Body of pancreas (tissue), 4 donors: ENCODE data around the gene LRCH4. TPM values are rescaled to one million over a fixed set of nuclear protein-coding genes. Genes with fewer than 3 reads are reported as not detected.

ENCODE experiments used
- ATAC-seq: fragments of 150-250 bp; one replicate; pipeline ENCODE4 v1.9.1; 2016
- DNase-seq, 4 donors: peaks; one replicate each; pipeline ENCODE4 v3.0.0-alpha.2; 2019
- H3K27ac ChIP-seq, 4 donors: fragments of 200-600 bp; sonication (generic); 1 replicate in 3 of 4; 2 replicates in 1 of 4; pipeline versions ENCODE4 v1.5.1 to v1.6.1; 2016 to 2019; ENCODE audit warnings: mild to moderate bottlenecking in 1 of 4, mixed read lengths in 1 of 4, moderate library complexity in 1 of 4
- H3K27me3 ChIP-seq, 2 donors: fragments of 200-600 bp; sonication (generic); one replicate each; pipeline ENCODE4 v1.6.0; 2016; ENCODE audit warnings: mild to moderate bottlenecking in 1 of 2
- H3K36me3 ChIP-seq, 2 donors: fragments of 200-600 bp; sonication (generic); replicated peaks in 1 of 2; 2 replicates each; pipeline ENCODE4 v1.5.1; 2016; ENCODE audit warnings: low read depth in 2 of 2; ENCODE audit not compliant: insufficient read depth in 1 of 2
- H3K4me1 ChIP-seq: fragments of 200-600 bp; sonication (generic); one replicate; pipeline ENCODE4 v1.6.0; 2016
- H3K4me3 ChIP-seq, 2 donors: fragments of 200-600 bp; sonication (generic); 1 replicate in 1 of 2; 2 replicates in 1 of 2; pipeline ENCODE4 v1.5.1; 2016 to 2019
- H3K9me3 ChIP-seq, 3 donors: fragments of 200-600 bp; sonication (generic); 1 replicate in 2 of 3; 2 replicates in 1 of 3; pipeline ENCODE4 v1.5.1; 2016
- POLR2A ChIP-seq, 3 donors: fragments of 450-650 bp; IDR thresholded peaks; one replicate each; pipeline ENCODE4 v1.6.1; 2016; ENCODE audit warnings: antibody characterized with exemption in 3 of 3, mild to moderate bottlenecking in 2 of 3
- WGBS, 2 donors: methylation state at CpG; one replicate each; pipeline ENCODE4 v1.1.5; 2017; 5-methylcytosine and 5-hydroxymethylcytosine counted together
- intact Hi-C: fragments of 100-400 bp; cut with DNase I; formaldehyde crosslinking; loops from one replicate; pipeline ENCODE4 v1.15.1; 2023
- total RNA-seq, 2 donors: library from RNA; depleted of rRNA; stranded (reverse); fragments of >200 nt; gene quantifications; one replicate each; pipeline ENCODE4 v1.1.0, GENCODE V29; 2016
- TF ChIP-seq, protein P1 (sequence below), 7 experiments: fragments of 450-650 bp in 4 of 7; fragments of 200-600 bp in 3 of 7; sonication (generic) in 3 of 7; IDR thresholded peaks; one replicate each; pipeline ENCODE4 v1.5.1; 2016 to 2019; ENCODE audit warnings: antibody characterized with exemption in 7 of 7

The LRCH4 gene
- total RNA-seq, 2 donors from 2014 or later: 25.4 to 121 TPM

DNA sequence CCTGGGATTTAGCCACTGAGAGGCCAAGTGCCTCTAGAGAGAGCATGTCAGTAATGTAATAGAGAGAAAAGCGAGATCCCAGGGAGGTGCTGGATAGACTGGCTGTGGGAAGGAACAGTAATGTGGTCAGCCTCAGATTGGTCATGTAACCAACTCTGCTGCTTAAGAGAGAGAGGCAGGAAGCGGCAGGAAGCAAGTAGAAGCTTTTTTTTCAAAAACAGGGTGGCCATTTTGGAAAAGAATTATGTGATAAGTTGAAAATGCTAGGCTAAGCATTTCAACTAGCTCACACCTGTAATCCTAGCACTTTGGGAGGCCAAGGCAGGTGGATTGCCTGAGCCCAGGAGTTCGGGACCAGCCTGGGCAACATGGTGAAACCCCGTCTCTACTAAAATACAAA, 12.5 kb upstream of the LRCH4 start:
- DNase-seq (no peak), ATAC-seq (no peak)
- Histone ChIP-seq H3K36me3 (no peaks in the 10 kb centered on the region), H3K27me3 (no peaks in the 10 kb centered on the region), H3K4me3 (no peak overlapping the region), H3K4me1 (peaks cover 4% of the 10 kb centered on the region), H3K9me3 (no peaks in the 10 kb centered on the region), H3K27ac (no peak overlapping the region)
- intact Hi-C loops: no loop called here
- TF ChIP-seq POLR2A (IDR thresholded peaks at IDR 0.05): no peak
- WGBS, 2 donors: 82 to 84% methylated on average over 4 of the region's 4 CpGs

DNA sequence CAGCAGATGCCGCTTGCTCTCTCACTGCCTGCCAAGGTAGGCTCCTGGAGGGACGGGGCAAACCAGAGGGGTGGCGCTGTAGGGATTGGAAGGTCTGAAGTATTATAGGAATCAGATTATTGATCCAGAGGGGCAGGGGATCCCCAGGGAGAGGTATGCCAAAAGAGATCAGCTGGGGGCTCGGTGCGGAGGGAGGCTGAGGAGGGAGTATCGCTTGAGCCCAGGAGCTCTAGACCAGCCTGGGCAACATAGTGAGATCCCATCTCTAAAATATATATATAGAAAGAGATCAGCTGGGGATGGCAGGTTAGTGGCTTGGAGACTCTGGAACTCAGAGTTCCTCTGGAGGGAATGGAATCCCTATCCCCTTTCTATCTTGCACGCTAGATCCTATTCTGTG, 9.3 kb upstream of the LRCH4 start:
- Histone ChIP-seq H3K4me1 (no peaks in the 10 kb centered on the region), H3K27me3 (no peaks in the 10 kb centered on the region), H3K27ac (no peak overlapping the region), H3K36me3 (no peaks in the 10 kb centered on the region), H3K9me3 (no peaks in the 10 kb centered on the region), H3K4me3 (no peak overlapping the region)
- DNase-seq (no peak), ATAC-seq (no peak)
- intact Hi-C loops: no loop called here
- TF ChIP-seq, protein P1, sequence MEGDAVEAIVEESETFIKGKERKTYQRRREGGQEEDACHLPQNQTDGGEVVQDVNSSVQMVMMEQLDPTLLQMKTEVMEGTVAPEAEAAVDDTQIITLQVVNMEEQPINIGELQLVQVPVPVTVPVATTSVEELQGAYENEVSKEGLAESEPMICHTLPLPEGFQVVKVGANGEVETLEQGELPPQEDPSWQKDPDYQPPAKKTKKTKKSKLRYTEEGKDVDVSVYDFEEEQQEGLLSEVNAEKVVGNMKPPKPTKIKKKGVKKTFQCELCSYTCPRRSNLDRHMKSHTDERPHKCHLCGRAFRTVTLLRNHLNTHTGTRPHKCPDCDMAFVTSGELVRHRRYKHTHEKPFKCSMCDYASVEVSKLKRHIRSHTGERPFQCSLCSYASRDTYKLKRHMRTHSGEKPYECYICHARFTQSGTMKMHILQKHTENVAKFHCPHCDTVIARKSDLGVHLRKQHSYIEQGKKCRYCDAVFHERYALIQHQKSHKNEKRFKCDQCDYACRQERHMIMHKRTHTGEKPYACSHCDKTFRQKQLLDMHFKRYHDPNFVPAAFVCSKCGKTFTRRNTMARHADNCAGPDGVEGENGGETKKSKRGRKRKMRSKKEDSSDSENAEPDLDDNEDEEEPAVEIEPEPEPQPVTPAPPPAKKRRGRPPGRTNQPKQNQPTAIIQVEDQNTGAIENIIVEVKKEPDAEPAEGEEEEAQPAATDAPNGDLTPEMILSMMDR (IDR thresholded peaks at IDR 0.05): no peak
- no peak for TF ChIP-seq POLR2A (IDR thresholded peaks at IDR 0.05)
- WGBS, 2 donors: 93 to 95% methylated on average over 7 of the region's 7 CpGs

DNA sequence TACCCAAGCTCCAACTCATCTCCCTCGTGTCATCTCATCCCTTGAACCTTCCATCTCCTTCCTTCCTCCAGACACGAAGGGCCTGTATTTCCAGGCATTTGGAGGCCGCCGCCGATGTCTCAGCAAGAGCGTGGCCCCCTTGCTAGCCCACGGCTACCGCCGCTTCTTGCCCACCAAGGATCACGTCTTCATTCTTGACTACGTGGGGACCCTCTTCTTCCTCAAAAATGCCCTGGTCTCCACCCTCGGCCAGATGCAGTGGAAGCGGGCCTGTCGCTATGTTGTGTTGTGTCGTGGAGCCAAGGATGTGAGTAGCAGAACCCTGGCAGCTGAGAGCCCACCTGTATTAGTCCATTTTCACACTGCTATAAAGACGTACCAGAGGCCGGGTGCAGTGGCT, 5.7 kb upstream of the LRCH4 start:
- intact Hi-C loops: no loop called here
- no peaks in the 10 kb centered on the region for H3K27me3 ChIP-seq
- H3K36me3 ChIP-seq: no peaks in the 10 kb centered on the region
- ATAC-seq (no peak), DNase-seq (no peak)
- no peak overlapping the region for H3K27ac ChIP-seq
- no peak overlapping the region for H3K4me3 ChIP-seq
- H3K9me3 ChIP-seq: no peaks in the 10 kb centered on the region
- WGBS, 2 donors: 84 to 89% methylated on average over 17 of the region's 17 CpGs
- TF ChIP-seq, protein P1 (IDR thresholded peaks at IDR 0.05): no peak
- no peak for TF ChIP-seq POLR2A (IDR thresholded peaks at IDR 0.05)
- H3K4me1 ChIP-seq: peaks cover 8% of the 10 kb centered on the region

DNA sequence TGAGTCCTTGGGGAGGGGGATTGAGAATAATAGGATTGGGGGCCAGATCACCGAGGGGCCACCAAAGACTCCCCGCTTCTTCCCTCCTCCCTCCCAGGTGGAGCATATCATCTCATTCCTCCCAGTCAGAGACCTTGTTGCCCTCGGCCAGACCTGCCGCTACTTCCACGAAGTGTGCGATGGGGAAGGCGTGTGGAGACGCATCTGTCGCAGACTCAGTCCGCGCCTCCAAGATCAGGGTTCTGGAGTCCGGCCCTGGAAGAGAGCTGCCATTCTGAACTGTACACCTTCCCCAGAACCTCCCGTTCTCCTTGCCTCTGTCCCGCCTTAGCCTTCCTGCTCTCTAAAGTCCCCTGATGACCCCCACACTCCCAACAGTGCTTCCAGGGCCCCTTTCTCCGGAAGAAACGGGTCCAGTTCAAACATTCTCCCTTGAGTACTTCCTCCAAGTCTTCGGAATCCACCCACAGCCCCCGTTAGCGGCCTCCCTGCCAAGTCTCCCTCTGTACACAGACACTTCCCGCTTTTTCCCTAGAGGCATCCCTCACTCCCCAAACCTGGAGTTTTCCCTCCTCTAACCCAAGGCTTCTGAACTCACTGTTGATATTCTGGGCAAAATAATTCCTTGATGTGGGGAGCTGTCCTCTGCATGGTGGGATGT, 4.3 kb upstream of the LRCH4 start:
- H3K27ac ChIP-seq: peak overlapping the region in 1 of 4 donors; percentile 39
- H3K9me3 ChIP-seq: no peaks in the 10 kb centered on the region
- WGBS, 2 donors: 48 to 55% methylated on average over 20 of the region's 20 CpGs
- no peak overlapping the region for H3K4me3 ChIP-seq
- no peaks in the 10 kb centered on the region for H3K27me3 ChIP-seq
- intact Hi-C loops: no loop called here
- TF ChIP-seq POLR2A (IDR thresholded peaks at IDR 0.05): no peak
- TF ChIP-seq, protein P1 (IDR thresholded peaks at IDR 0.05): no peak
- DNase-seq (no peak), ATAC-seq (no peak)
- H3K36me3 ChIP-seq: no peaks in the 10 kb centered on the region
- peaks cover 8% of the 10 kb centered on the region for H3K4me1 ChIP-seq

DNA sequence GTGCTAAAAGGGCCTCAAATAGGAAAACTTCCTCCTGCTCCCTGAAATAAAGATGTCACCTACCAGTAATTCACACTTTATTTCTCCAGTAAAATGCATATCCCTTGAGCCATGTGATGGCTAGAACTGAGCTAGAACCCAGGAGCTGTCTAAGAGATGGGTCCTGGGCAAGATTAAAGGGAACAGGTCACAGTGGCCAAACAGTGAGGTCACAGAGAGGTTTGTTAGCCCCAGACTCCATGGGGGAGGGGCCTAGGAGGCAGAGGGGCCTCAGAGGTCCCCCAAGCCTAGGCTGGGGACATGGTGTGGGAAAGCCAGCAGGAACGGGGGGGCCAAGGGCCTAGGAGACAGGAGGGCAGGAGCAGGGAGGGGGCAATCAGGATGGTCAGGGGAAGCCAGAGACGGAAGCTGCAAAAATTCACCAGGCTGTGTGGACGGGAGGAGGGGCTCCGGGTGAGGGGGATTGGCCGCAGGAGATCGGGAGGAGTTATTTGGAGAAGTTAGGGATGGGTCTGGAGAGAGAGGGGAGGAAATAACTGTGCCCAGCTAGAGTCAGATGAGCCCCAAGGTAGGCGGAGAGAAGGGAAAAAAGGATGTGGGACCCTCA, 3.5 kb upstream of the LRCH4 start:
- WGBS, 2 donors: 52 to 55% methylated on average over 7 of the region's 7 CpGs
- Histone ChIP-seq H3K27ac (peak overlapping the region in 1 of 4 donors; percentile 39), H3K4me1 (peaks cover 15% of the 10 kb centered on the region), H3K27me3 (no peaks in the 10 kb centered on the region), H3K36me3 (no peaks in the 10 kb centered on the region), H3K9me3 (no peaks in the 10 kb centered on the region), H3K4me3 (no peak overlapping the region)
- DNase-seq (no peak), ATAC-seq (no peak)
- TF ChIP-seq POLR2A (IDR thresholded peaks at IDR 0.05): no peak
- TF ChIP-seq, protein P1 (IDR thresholded peaks at IDR 0.05): no peak
- intact Hi-C loops: no loop called here
